ENCODE results near the gene AGPAT4.

DNA sequence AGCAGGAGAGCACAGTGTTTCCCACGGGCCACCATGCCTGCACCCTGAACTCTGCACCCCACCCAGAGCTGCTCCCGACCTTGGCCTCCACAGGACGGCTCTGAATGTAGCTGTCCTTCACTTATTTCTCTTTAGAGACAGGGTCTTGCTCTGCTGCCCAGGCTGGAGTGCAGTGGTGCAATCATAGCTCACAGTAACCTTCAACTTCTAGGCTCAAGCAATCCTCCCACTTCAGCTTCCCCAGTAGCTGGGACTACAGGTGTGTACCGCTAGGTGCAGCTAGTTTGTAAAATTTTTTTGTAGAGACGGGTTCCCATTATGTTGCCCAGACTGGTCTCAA is 130.9 kb downstream of the AGPAT4 start:
- TF ChIP-seq, protein P1, sequence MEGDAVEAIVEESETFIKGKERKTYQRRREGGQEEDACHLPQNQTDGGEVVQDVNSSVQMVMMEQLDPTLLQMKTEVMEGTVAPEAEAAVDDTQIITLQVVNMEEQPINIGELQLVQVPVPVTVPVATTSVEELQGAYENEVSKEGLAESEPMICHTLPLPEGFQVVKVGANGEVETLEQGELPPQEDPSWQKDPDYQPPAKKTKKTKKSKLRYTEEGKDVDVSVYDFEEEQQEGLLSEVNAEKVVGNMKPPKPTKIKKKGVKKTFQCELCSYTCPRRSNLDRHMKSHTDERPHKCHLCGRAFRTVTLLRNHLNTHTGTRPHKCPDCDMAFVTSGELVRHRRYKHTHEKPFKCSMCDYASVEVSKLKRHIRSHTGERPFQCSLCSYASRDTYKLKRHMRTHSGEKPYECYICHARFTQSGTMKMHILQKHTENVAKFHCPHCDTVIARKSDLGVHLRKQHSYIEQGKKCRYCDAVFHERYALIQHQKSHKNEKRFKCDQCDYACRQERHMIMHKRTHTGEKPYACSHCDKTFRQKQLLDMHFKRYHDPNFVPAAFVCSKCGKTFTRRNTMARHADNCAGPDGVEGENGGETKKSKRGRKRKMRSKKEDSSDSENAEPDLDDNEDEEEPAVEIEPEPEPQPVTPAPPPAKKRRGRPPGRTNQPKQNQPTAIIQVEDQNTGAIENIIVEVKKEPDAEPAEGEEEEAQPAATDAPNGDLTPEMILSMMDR (IDR thresholded peaks at IDR 0.05): no peak
- no peak for TF ChIP-seq POLR2A (IDR thresholded peaks at IDR 0.05)
